Neural cell (in vitro differentiated cells): ENCODE data around the gene MPP3. TPM values are rescaled to one million over a fixed set of nuclear protein-coding genes. Genes with fewer than 3 reads are reported as not detected.

ENCODE experiments used
- H2AFZ ChIP-seq: fragments of 200-600, 300-800 bp; sonication (generic), shearing (Covaris generic); 2 replicates; pipeline ENCODE4 v1.6.0; 2014; ENCODE audit warnings: low read depth, mild to moderate bottlenecking, antibody characterized with exemption, low read length, moderate library complexity
- H3F3A ChIP-seq: fragments of 200-600 bp; shearing (Covaris generic); 2 replicates; pipeline ENCODE4 v1.6.1; 2016; ENCODE audit warnings: mild to moderate bottlenecking, moderate library complexity, mixed read lengths, antibody characterized with exemption, low read length; ENCODE audit not compliant: insufficient read depth, poor library complexity, severe bottlenecking
- H3K27ac ChIP-seq: fragments of 200-600, 300-800 bp; sonication (generic), shearing (Covaris generic); 2 replicates; pipeline ENCODE4 v1.5.1; 2014; ENCODE audit warnings: mild to moderate bottlenecking, low read length, moderate library complexity
- H3K27me3 ChIP-seq: fragments of 300-800, 200-600 bp; sonication (generic), shearing (Covaris generic); 2 replicates; pipeline ENCODE4 v1.6.0; 2014; ENCODE audit warnings: mild to moderate bottlenecking, low read depth, low read length, moderate library complexity; ENCODE audit not compliant: insufficient read depth
- H3K36me3 ChIP-seq: fragments of 300-800, 200-600 bp; sonication (generic), shearing (Covaris generic); 2 replicates; pipeline ENCODE4 v1.5.1; 2014; ENCODE audit warnings: mild to moderate bottlenecking, antibody characterized with exemption, low read length, moderate library complexity; ENCODE audit not compliant: insufficient read depth
- H3K4me2 ChIP-seq: fragments of 300-800, 200-600 bp; sonication (generic), shearing (Covaris generic); 2 replicates; pipeline ENCODE4 v1.6.0; 2014; ENCODE audit warnings: mild to moderate bottlenecking, low read length
- H3K4me3 ChIP-seq: fragments of 300-800, 200-600 bp; sonication (generic), shearing (Covaris generic); 2 replicates; pipeline ENCODE4 v1.5.1; 2014; ENCODE audit warnings: mild to moderate bottlenecking, low read length, moderate library complexity
- H3K79me2 ChIP-seq: fragments of 200-600 bp; shearing (Covaris generic); replicated peaks from 2 replicates; pipeline ENCODE4 v1.6.0; 2014; ENCODE audit warnings: mild to moderate bottlenecking, low read length, moderate library complexity; ENCODE audit not compliant: insufficient read depth
- H3K9ac ChIP-seq: fragments of 300-800, 200-600 bp; sonication (generic), shearing (Covaris generic); 2 replicates; pipeline ENCODE4 v1.6.1; 2016; ENCODE audit warnings: mild to moderate bottlenecking, low read length, mixed read lengths
- H3K9me2 ChIP-seq: fragments of 200-600 bp; shearing (Covaris generic); 2 replicates; pipeline ENCODE4 v1.6.1; 2016; ENCODE audit warnings: mild to moderate bottlenecking, low read length, mixed read lengths; ENCODE audit not compliant: insufficient read depth
- H3K9me3 ChIP-seq: fragments of 200-600, 300-800 bp; sonication (generic), shearing (Covaris generic); 2 replicates; pipeline ENCODE4 v1.6.1; 2016; ENCODE audit warnings: mild to moderate bottlenecking, mixed run types, low read length, moderate library complexity, mixed read lengths
- H4K20me1 ChIP-seq: fragments of 200-600 bp; shearing (Covaris generic); 2 replicates; pipeline ENCODE4 v1.6.1; 2016; ENCODE audit warnings: mild to moderate bottlenecking, mixed run types; ENCODE audit not compliant: insufficient read depth
- CTCF ChIP-seq: fragments of 450-650 bp; IDR thresholded peaks from 2 replicates; pipeline ENCODE4 v1.5.1; 2014; ENCODE audit warnings: antibody characterized with exemption, mild to moderate bottlenecking, moderate library complexity; ENCODE audit not compliant: poor library complexity, severe bottlenecking
- EP300 ChIP-seq: fragments of 450-650 bp; conservative IDR thresholded peaks from 2 replicates; pipeline ENCODE4 v1.6.1; 2014; ENCODE audit warnings: antibody characterized with exemption, mild to moderate bottlenecking, moderate library complexity; ENCODE audit not compliant: poor library complexity, severe bottlenecking
- EZH2 ChIP-seq: fragments of 200-600, 300-800 bp; shearing (Covaris generic), sonication (generic); IDR thresholded peaks from 2 replicates; pipeline ENCODE4 v1.6.1; 2014; ENCODE audit warnings: antibody characterized with exemption, low read length, borderline replicate concordance, mild to moderate bottlenecking; ENCODE audit not compliant: insufficient read depth, poor library complexity, severe bottlenecking
- MXI1 ChIP-seq: fragments of 450-650 bp; conservative IDR thresholded peaks from 2 replicates; pipeline ENCODE4 v1.6.1; 2014; ENCODE audit warnings: antibody characterized with exemption, mild to moderate bottlenecking; ENCODE audit not compliant: poor library complexity, severe bottlenecking
- POLR2AphosphoS5 ChIP-seq: IDR thresholded peaks from 2 replicates; pipeline ENCODE4 v1.6.1; 2012
- RAD21 ChIP-seq: fragments of 450-650 bp; conservative IDR thresholded peaks from 2 replicates; pipeline ENCODE4 v1.6.1; 2014; ENCODE audit warnings: antibody characterized with exemption, mild to moderate bottlenecking, moderate library complexity
- REST ChIP-seq: IDR thresholded peaks from 2 replicates; pipeline ENCODE4 v1.6.1; 2012; ENCODE audit warnings: borderline replicate concordance
- SMC3 ChIP-seq: fragments of 450-650 bp; conservative IDR thresholded peaks from 2 replicates; pipeline ENCODE4 v1.6.1; 2014; ENCODE audit warnings: antibody characterized with exemption, mild to moderate bottlenecking, moderate library complexity; ENCODE audit not compliant: poor library complexity
- TAF1 ChIP-seq: IDR thresholded peaks from 2 replicates; pipeline ENCODE4 v1.6.1; 2012; ENCODE audit warnings: low read depth
- polyA plus RNA-seq: library from polyadenylated mRNA; depleted of rRNA; stranded (reverse); fragments of >200 nt; gene quantifications from 2 replicates; pipeline ENCODE4 v1.2.3, GENCODE V29; 2014

MPP3 gene
- polyA plus RNA-seq, 1 donor from 2014 or later = 48.1 TPM

DNA sequence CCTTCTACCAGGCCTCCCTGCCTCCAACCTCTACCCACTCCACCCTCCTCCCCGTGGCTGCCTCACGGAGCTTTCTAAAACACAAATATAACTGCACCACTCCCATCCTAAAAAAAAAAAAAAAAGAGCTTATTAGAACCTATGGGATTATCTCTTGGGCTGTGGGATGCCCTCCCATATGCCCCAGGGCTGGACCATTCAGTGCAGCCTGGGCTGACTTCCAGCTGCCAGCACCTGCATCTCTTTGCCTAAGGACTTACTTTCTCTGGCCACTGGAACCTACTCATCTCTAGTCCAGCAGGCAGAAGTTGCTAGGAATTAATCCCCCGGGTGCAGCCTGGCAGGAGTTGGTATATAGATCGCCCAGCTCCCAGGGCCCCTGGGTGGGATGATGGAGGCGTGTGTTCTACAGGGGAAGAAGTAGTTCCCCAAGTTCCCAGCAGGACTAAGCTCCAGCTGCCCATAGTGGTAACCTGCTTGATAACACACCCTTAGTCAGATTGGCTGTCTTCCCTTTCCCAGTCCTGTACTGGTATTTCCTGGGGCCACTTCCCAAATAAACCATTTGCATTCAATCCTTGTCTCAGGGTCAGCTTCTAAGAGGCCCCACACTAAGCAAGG lies 10.3 kb downstream of the MPP3 start:
- no peak overlapping the region for H3K9ac ChIP-seq
- TF ChIP-seq EP300 (no peak), POLR2AphosphoS5 (no peak), TAF1 (no peak), CTCF (no peak), MXI1 (no peak), EZH2 (no peak), SMC3 (no peak), REST (no peak), RAD21 (no peak)
- H3K36me3 ChIP-seq = no peaks in the 10 kb centered on the region
- no peaks in the 10 kb centered on the region for H3K9me2 ChIP-seq
- no peaks in the 10 kb centered on the region for H3K9me3 ChIP-seq
- H3F3A ChIP-seq = no peaks in the 10 kb centered on the region
- no peaks in the 10 kb centered on the region for H3K27me3 ChIP-seq
- H3K4me2 ChIP-seq = no peak overlapping the region
- no peaks in the 10 kb centered on the region for H3K79me2 ChIP-seq
- no peak overlapping the region for H2AFZ ChIP-seq
- H3K27ac ChIP-seq = no peak overlapping the region
- H3K4me3 ChIP-seq = no peak overlapping the region
- no peaks in the 10 kb centered on the region for H4K20me1 ChIP-seq

GRCh38 chr17:43820759-43821158 lies 12.2 kb downstream of the MPP3 start:
- H3F3A ChIP-seq = no peaks in the 10 kb centered on the region
- H3K36me3 ChIP-seq = no peaks in the 10 kb centered on the region
- TF ChIP-seq CTCF (no peak), MXI1 (no peak), REST (no peak), EZH2 (no peak), RAD21 (no peak)
- no peaks in the 10 kb centered on the region for H4K20me1 ChIP-seq
- H3K79me2 ChIP-seq = no peaks in the 10 kb centered on the region
- H3K9me3 ChIP-seq = no peaks in the 10 kb centered on the region
- H3K27ac ChIP-seq = no peak overlapping the region
- no peaks in the 10 kb centered on the region for H3K27me3 ChIP-seq
- no peaks in the 10 kb centered on the region for H3K9me2 ChIP-seq
- H3K4me3 ChIP-seq = no peak overlapping the region
- H2AFZ ChIP-seq = no peak overlapping the region
- H3K9ac ChIP-seq = no peak overlapping the region
- H3K4me2 ChIP-seq = no peak overlapping the region
